GM18951 (cell line): ENCODE results near the gene AMOTL1.

ENCODE experiments used
- POLR2A ChIP-seq: IDR thresholded peaks from 4 replicates; pipeline ENCODE4 v1.6.1; 2011; ENCODE audit warnings: mild to moderate bottlenecking; ENCODE audit not compliant: insufficient read length, insufficient read depth; ENCODE audit errors: extremely low read depth
- in situ Hi-C: fragments of 300-500 bp; cut with MboI; formaldehyde crosslinking; loops from one replicate; pipeline ENCODE4 v1.12.0; 2022; ENCODE audit warnings: low sequenced_read_pairs, mixed read lengths, inconsistent platforms; ENCODE audit not compliant: unreplicated experiment

AMOTL1 gene

GRCh38 chr11:94856443-94856842, 88.3 kb downstream of the AMOTL1 start:
- TF ChIP-seq POLR2A = no peak
- in situ Hi-C loops = no loop called here

- no peak for TF ChIP-seq POLR2A
- in situ Hi-C loops = no loop called here
Observed at GRCh38 chr11:94857337-94857736, 89.2 kb downstream of the AMOTL1 start.

- in situ Hi-C loops = no loop called here
- TF ChIP-seq POLR2A = no peak
Observed at GRCh38 chr11:94858012-94858705, 90.0 kb downstream of the AMOTL1 start.

- in situ Hi-C loops = no loop called here
Observed at GRCh38 chr11:94860333-94860732, 92.2 kb downstream of the AMOTL1 start.

GRCh38 chr11:94861306-94861845, 93.2 kb downstream of the AMOTL1 start:
- in situ Hi-C loops = no loop called here

More at GRCh38 chr11:94860333-94860732, 92.2 kb downstream of the AMOTL1 start:
- TF ChIP-seq POLR2A = no peak

GRCh38 chr11:94862926-94863880, 95.0 kb downstream of the AMOTL1 start:
- no peak for TF ChIP-seq POLR2A
- in situ Hi-C loops = no loop called here

More at GRCh38 chr11:94861306-94861845, 93.2 kb downstream of the AMOTL1 start:
- TF ChIP-seq POLR2A = no peak

GRCh38 chr11:94864506-94865045, 96.4 kb downstream of the AMOTL1 start:
- TF ChIP-seq POLR2A = no peak
- in situ Hi-C loops = no loop called here

GRCh38 chr11:94866231-94866822, 98.2 kb downstream of the AMOTL1 start:
- in situ Hi-C loops = no loop called here

GRCh38 chr11:94866936-94867795, 99.0 kb downstream of the AMOTL1 start:
- in situ Hi-C loops = no loop called here
- TF ChIP-seq POLR2A = no peak

More at GRCh38 chr11:94866231-94866822, 98.2 kb downstream of the AMOTL1 start:
- TF ChIP-seq POLR2A = no peak

- in situ Hi-C loops = no loop called here
- TF ChIP-seq POLR2A = no peak
Observed at GRCh38 chr11:94868468-94868867, 100.3 kb downstream of the AMOTL1 start.

- in situ Hi-C loops = no loop called here
- no peak for TF ChIP-seq POLR2A
Observed at GRCh38 chr11:94869186-94869585, 101.0 kb downstream of the AMOTL1 start.

- in situ Hi-C loops = no loop called here
- TF ChIP-seq POLR2A = no peak
Observed at GRCh38 chr11:94870422-94870821, 102.3 kb downstream of the AMOTL1 start.
